H1 (cell line): ENCODE measurements around the gene IL2RG. TPM values are rescaled to one million over a fixed set of nuclear protein-coding genes. Genes with fewer than 3 reads are reported as not detected.

Experiments used
- CHD7 ChIP-seq: fragments of 300-600 bp; sonication (generic); IDR thresholded peaks from 2 replicates; pipeline ENCODE4 v1.7.1; 2012; ENCODE audit warnings: low read length, moderate library complexity, mild to moderate bottlenecking, inconsistent platforms; ENCODE audit not compliant: insufficient replicate concordance
- FOSL1 ChIP-seq: IDR thresholded peaks from 2 replicates; pipeline ENCODE4 v1.6.1; 2011; ENCODE audit warnings: mild to moderate bottlenecking, low read depth, low read length, moderate library complexity; ENCODE audit not compliant: insufficient read depth
- JUN ChIP-seq: IDR thresholded peaks from 2 replicates; pipeline ENCODE4 v1.6.1; 2011; ENCODE audit warnings: low read depth, mild to moderate bottlenecking, improper control_type of control experiment, low read length
- polyA plus RNA-seq, 7 experiments: library from polyadenylated mRNA; depleted of rRNA in 3 of 7; stranded (reverse) in 5 of 7; unstranded in 2 of 7; fragments of >200 nt in 5 of 7; fragments of 200-250 nt in 2 of 7; gene quantifications; 1 replicate in 5 of 7; 2 replicates in 1 of 7; 4 replicates in 1 of 7; pipeline versions ENCODE4 v1.2.1 to v1.2.3, GENCODE V29; 2011 to 2013; ENCODE audit warnings: missing spikeins in 2 of 7, mixed read lengths in 2 of 7
- total RNA-seq: library from RNA; stranded (reverse); fragmentation: NEBNext Ultra II Directional; extraction: Animal tissue kit (Norgen Biotek cat#: 25700); gene quantifications from 2 replicates; pipeline ENCODE4 v1.2.1, GENCODE V29; 2021

The IL2RG gene
- total and polyA plus RNA-seq, 2 of the 8 experiments (the other 6 are each of a cell fraction or from before 2014, with no cell fraction given), result not detected

- TF ChIP-seq CHD7, result no peak
- no peak for TF ChIP-seq FOSL1
- TF ChIP-seq JUN, result no peak
These were observed 29.1 kb upstream of the IL2RG start (continued) for GRCh38 chrX:71140440-71140839.
